CD4-positive, alpha-beta T cell (primary cell): ENCODE measurements around the gene ACAP2. TPM values are rescaled to one million over a fixed set of nuclear protein-coding genes. Genes with fewer than 3 reads are reported as not detected.

Source experiments
- ATAC-seq: fragments of 200-7000 bp; cut with Tn5 transposase; one replicate; pipeline ENCODE4 v1.10.0; 2022; ENCODE audit warnings: mild to moderate bottlenecking; ENCODE audit not compliant: poor library complexity
- CTCF ChIA-PET: fragments of 350-600 bp; sonication (Branson Sonifier 250); formaldehyde crosslinking; loops from one replicate; lab custom pipeline; 2021; ENCODE audit warnings: antibody characterized with exemption, inconsistent platforms; lab: Charles Lee
- POLR2A ChIA-PET: fragments of 350-600 bp; sonication (Branson Sonifier 250); formaldehyde crosslinking; loops from one replicate; lab custom pipeline; 2021; ENCODE audit warnings: antibody characterized with exemption, inconsistent platforms; lab: Charles Lee
- DNase-seq, 14 experiments: peaks; one replicate each; pipeline ENCODE4 v3.0.0-alpha.2; 2013 to 2020; ENCODE audit warnings: mixed read lengths in 2 of 14
- H3K27ac ChIP-seq, 2 donors: one replicate each; pipeline versions ENCODE4 v1.5.1 to v1.7.0; 2013; ENCODE audit warnings: low read length in 2 of 2, low read depth in 1 of 2, mild to moderate bottlenecking in 1 of 2
- H3K27me3 ChIP-seq, 2 experiments: 1 replicate in 1 of 2; 2 replicates in 1 of 2; pipeline versions ENCODE4 v1.6.1 to v1.7.0; 2013; ENCODE audit warnings: low read length in 2 of 2, control low read depth in 1 of 2, mild to moderate bottlenecking in 1 of 2, moderate library complexity in 1 of 2; ENCODE audit not compliant: insufficient read depth in 2 of 2, control insufficient read depth in 1 of 2
- H3K36me3 ChIP-seq: one replicate; pipeline ENCODE4 v1.6.1; 2013; ENCODE audit warnings: low read length, control low read depth; ENCODE audit not compliant: insufficient read depth
- H3K4me1 ChIP-seq: one replicate; pipeline ENCODE4 v1.6.1; 2013; ENCODE audit warnings: low read length, control low read depth; ENCODE audit not compliant: insufficient read depth
- H3K4me3 ChIP-seq: one replicate; pipeline ENCODE4 v1.5.1; 2013; ENCODE audit warnings: mild to moderate bottlenecking, low read length, moderate library complexity
- H3K9me3 ChIP-seq, 2 experiments: 1 replicate in 1 of 2; 2 replicates in 1 of 2; pipeline versions ENCODE4 v1.6.1 to v1.7.0; 2013; ENCODE audit warnings: low read length in 2 of 2, mild to moderate bottlenecking in 2 of 2, control low read depth in 1 of 2, moderate library complexity in 1 of 2; ENCODE audit not compliant: control insufficient read depth in 1 of 2, insufficient read depth in 1 of 2
- H3K27ac Mint-ChIP-seq: one replicate; pipeline ENCODE4 v1.8.0; 2020; ENCODE audit warnings: mixed read lengths
- H3K27me3 Mint-ChIP-seq: one replicate; pipeline ENCODE4 v1.8.0; 2021; ENCODE audit warnings: mixed read lengths
- H3K36me3 Mint-ChIP-seq: one replicate; pipeline ENCODE4 v1.8.0; 2021; ENCODE audit warnings: low read depth, mixed read lengths
- H3K4me1 Mint-ChIP-seq: one replicate; pipeline ENCODE4 v1.8.0; 2021; ENCODE audit warnings: low read depth, mixed read lengths
- H3K4me3 Mint-ChIP-seq: one replicate; pipeline ENCODE4 v1.8.0; 2020; ENCODE audit warnings: mild to moderate bottlenecking, mixed read lengths
- H3K9me3 Mint-ChIP-seq: one replicate; pipeline ENCODE4 v1.8.0; 2020; ENCODE audit warnings: mixed read lengths
- CTCF ChIP-seq: fragments of 200-600 bp; IDR thresholded peaks from one replicate; pipeline ENCODE4 v1.8.0; 2022; ENCODE audit warnings: antibody characterized with exemption, mild to moderate bottlenecking
- intact Hi-C, 2 experiments: fragments of 100-400 bp; cut with DNase I in 1 of 2; cut with micrococcal nuclease in 1 of 2; formaldehyde crosslinking; loops; one replicate each; pipeline versions ENCODE4 v1.15.1 to v1.9.0; 2023 to 2025; cut with DNase I, micrococcal nuclease
- total RNA-seq, 174 experiments: library from RNA in 2 of 174; stranded (reverse) in 2 of 174; gene quantifications; one replicate each; pipeline ENCODE4 v1.2.3 and lab custom pipeline; 2021 to 2026

The ACAP2 gene
- total RNA-seq, 2 experiments from 2014 or later: 50.7 to 51.4 TPM

- no peaks in the 10 kb centered on the region for H3K27me3 ChIP-seq
- Mint-ChIP-seq H3K27me3 (no peaks in the 10 kb centered on the region), H3K4me3 (no peak overlapping the region), H3K4me1 (peaks cover 7% of the 10 kb centered on the region), H3K36me3 (no peaks in the 10 kb centered on the region), H3K27ac (no peak overlapping the region), H3K9me3 (no peaks in the 10 kb centered on the region)
- H3K36me3 ChIP-seq: peaks cover 3% of the 10 kb centered on the region
- CTCF ChIA-PET: interaction anchor here (1.0 kb wide), 1 partner anchor 116 kb away, joined by 3 read pairs; no protein-coding TSS in a partner anchor
- no peak for TF ChIP-seq CTCF
- H3K4me3 ChIP-seq: no peak overlapping the region
- ATAC-seq: no peak
- peaks cover 17% of the 10 kb centered on the region for H3K4me1 ChIP-seq
- intact Hi-C loops: loop anchor here in 1 of 2 experiments (10.0 kb wide), 1 partner anchor 105 kb away; no protein-coding TSS in a partner anchor
- H3K9me3 ChIP-seq: no peaks in the 10 kb centered on the region
- no peak overlapping the region for H3K27ac ChIP-seq
- POLR2A ChIA-PET: no interaction called here
- DNase-seq: no peak
Measured at GRCh38 chr3:195249858-195250464, 192.9 kb downstream of the ACAP2 start.

- Histone ChIP-seq H3K4me1 (peaks cover 17% of the 10 kb centered on the region), H3K36me3 (peaks cover 3% of the 10 kb centered on the region), H3K27me3 (no peaks in the 10 kb centered on the region), H3K27ac (no peak overlapping the region), H3K9me3 (no peaks in the 10 kb centered on the region), H3K4me3 (no peak overlapping the region)
- no peak overlapping the region for H3K27ac Mint-ChIP-seq
- ChIA-PET CTCF (no interaction called here), POLR2A (no interaction called here)
- H3K36me3 Mint-ChIP-seq: no peaks in the 10 kb centered on the region
- H3K4me3 Mint-ChIP-seq: no peak overlapping the region
- no peak for TF ChIP-seq CTCF
- ATAC-seq: no peak
- DNase-seq: no peak
- H3K4me1 Mint-ChIP-seq: peaks cover 7% of the 10 kb centered on the region
- H3K9me3 Mint-ChIP-seq: no peaks in the 10 kb centered on the region
- intact Hi-C loops: no loop called here
- H3K27me3 Mint-ChIP-seq: no peaks in the 10 kb centered on the region
Measured at GRCh38 chr3:195249057-195249770, 193.6 kb downstream of the ACAP2 start.

- no peaks in the 10 kb centered on the region for H3K9me3 ChIP-seq
- DNase-seq (no peak), ATAC-seq (no peak)
- TF ChIP-seq CTCF: no peak
- no peaks in the 10 kb centered on the region for H3K27me3 ChIP-seq
- ChIA-PET CTCF (no interaction called here), POLR2A (no interaction called here)
- H3K4me1 ChIP-seq: peaks cover 17% of the 10 kb centered on the region
- H3K27ac Mint-ChIP-seq: no peak overlapping the region
- H3K9me3 Mint-ChIP-seq: no peaks in the 10 kb centered on the region
- no peak overlapping the region for H3K27ac ChIP-seq
- H3K4me1 Mint-ChIP-seq: peaks cover 7% of the 10 kb centered on the region
- no peaks in the 10 kb centered on the region for H3K36me3 Mint-ChIP-seq
- H3K4me3 Mint-ChIP-seq: no peak overlapping the region
- H3K36me3 ChIP-seq: peaks cover 3% of the 10 kb centered on the region
- H3K27me3 Mint-ChIP-seq: no peaks in the 10 kb centered on the region
- intact Hi-C loops: no loop called here
- no peak overlapping the region for H3K4me3 ChIP-seq
Measured at GRCh38 chr3:195248281-195248680, 194.5 kb downstream of the ACAP2 start.
